SK-N-SH treated with all-trans-retinoic acid at 6 μM for 48 hours (cell line): ENCODE measurements around the gene PRDM5.

Source experiments
- ATAC-seq: fragments of 200-7000 bp; cut with Tn5 transposase; 3 replicates; pipeline ENCODE4 v1.9.1; 2020; ENCODE audit warnings: mild to moderate bottlenecking, moderate library complexity
- ARNTL ChIP-seq: fragments of 450-650 bp; formaldehyde crosslinking; IDR thresholded peaks from 2 replicates; pipeline ENCODE4 v1.5.0; 2020; ENCODE audit warnings: low read depth, mild to moderate bottlenecking, moderate library complexity, borderline replicate concordance
- BACH2 ChIP-seq: fragments of 250-450 bp; sonication (Bioruptor Pico); IDR thresholded peaks from 2 replicates; pipeline ENCODE4 v1.9.0; 2021; ENCODE audit warnings: mild to moderate bottlenecking, borderline replicate concordance
- CREB5 ChIP-seq: fragments of 250-450 bp; sonication (Bioruptor Pico); IDR thresholded peaks from 2 replicates; pipeline ENCODE4 v1.5.1; 2020; ENCODE audit warnings: low read depth, mild to moderate bottlenecking, moderate library complexity
- ESRRG ChIP-seq: fragments of 250-450 bp; sonication (Bioruptor Pico); IDR thresholded peaks from 2 replicates; pipeline ENCODE4 v1.6.1; 2021; ENCODE audit warnings: mild to moderate bottlenecking
- GLIS3 ChIP-seq: fragments of 250-450 bp; sonication (Bioruptor Pico); IDR thresholded peaks from 2 replicates; pipeline ENCODE4 v1.5.0; 2020; ENCODE audit warnings: mild to moderate bottlenecking, moderate library complexity
- ISL1 ChIP-seq: fragments of 250-450 bp; sonication (Bioruptor Pico); IDR thresholded peaks from 2 replicates; pipeline ENCODE4 v2.1.2; 2022; ENCODE audit warnings: mild to moderate bottlenecking, moderate library complexity
- OSR1 ChIP-seq: fragments of 250-450 bp; sonication (Bioruptor Pico); IDR thresholded peaks from 2 replicates; pipeline ENCODE4 v1.8.0; 2022; ENCODE audit warnings: moderate library complexity, mild to moderate bottlenecking, inconsistent platforms
- PPARA ChIP-seq: fragments of 250-450 bp; sonication (Bioruptor Pico); IDR thresholded peaks from 2 replicates; pipeline ENCODE4 v1.5.0; 2020; ENCODE audit warnings: mild to moderate bottlenecking, borderline replicate concordance
- RARB ChIP-seq: fragments of 250-450 bp; sonication (Bioruptor Pico); IDR thresholded peaks from 2 replicates; pipeline ENCODE4 v1.8.0; 2021; ENCODE audit warnings: mild to moderate bottlenecking, moderate library complexity
- SNAI2 ChIP-seq: fragments of 250-450 bp; sonication (Bioruptor Pico); IDR thresholded peaks from 2 replicates; pipeline ENCODE4 v1.5.0; 2020; ENCODE audit warnings: mild to moderate bottlenecking, moderate library complexity
- TCF4 ChIP-seq: fragments of 250-450 bp; sonication (Bioruptor Pico); IDR thresholded peaks from 2 replicates; pipeline ENCODE4 v1.8.0; 2021; ENCODE audit warnings: mild to moderate bottlenecking, moderate library complexity, borderline replicate concordance
- TOX ChIP-seq: fragments of 250-450 bp; sonication (Bioruptor Pico); IDR thresholded peaks from 2 replicates; pipeline ENCODE4 v1.8.0; 2021; ENCODE audit warnings: mild to moderate bottlenecking, moderate library complexity, borderline replicate concordance
- TSHZ2 ChIP-seq: fragments of 250-450 bp; sonication (Bioruptor Pico); IDR thresholded peaks from 2 replicates; pipeline ENCODE4 v1.5.0; 2020; ENCODE audit warnings: mild to moderate bottlenecking, moderate library complexity
- ZC3H10 ChIP-seq: fragments of 250-450 bp; sonication (Bioruptor Pico); IDR thresholded peaks from 2 replicates; pipeline ENCODE4 v1.5.1; 2021; ENCODE audit warnings: mild to moderate bottlenecking, moderate library complexity
- ZFP3 ChIP-seq: fragments of 250-450 bp; sonication (Bioruptor Pico); IDR thresholded peaks from 2 replicates; pipeline ENCODE4 v1.5.0; 2020; ENCODE audit warnings: mild to moderate bottlenecking, moderate library complexity
- ZFP30 ChIP-seq: fragments of 450-650 bp; formaldehyde crosslinking; IDR thresholded peaks from 2 replicates; pipeline ENCODE4 v1.5.0; 2022; ENCODE audit warnings: mild to moderate bottlenecking, moderate library complexity
- ZNF565 ChIP-seq: fragments of 450-650 bp; formaldehyde crosslinking; conservative IDR thresholded peaks from 2 replicates; pipeline ENCODE4 v1.5.0; 2020; ENCODE audit warnings: low read depth, mild to moderate bottlenecking, moderate library complexity
- ZNF70 ChIP-seq: fragments of 450-650 bp; formaldehyde crosslinking; IDR thresholded peaks from 2 replicates; pipeline ENCODE4 v1.5.0; 2020; ENCODE audit warnings: mild to moderate bottlenecking, moderate library complexity
- ZNF8 ChIP-seq: fragments of 450-650 bp; formaldehyde crosslinking; IDR thresholded peaks from 2 replicates; pipeline ENCODE4 v1.5.0; 2020; ENCODE audit warnings: mild to moderate bottlenecking, moderate library complexity
- TF ChIP-seq, protein P1 (sequence below): fragments of 250-450 bp; sonication (Bioruptor Pico); IDR thresholded peaks from 2 replicates; pipeline ENCODE4 v1.8.0; 2020; ENCODE audit warnings: mild to moderate bottlenecking, moderate library complexity, borderline replicate concordance
- TF ChIP-seq, protein P2 (sequence below): fragments of 250-450 bp; sonication (Bioruptor Pico); IDR thresholded peaks from 2 replicates; pipeline ENCODE4 v1.8.0; 2021; ENCODE audit warnings: low read depth, mild to moderate bottlenecking, moderate library complexity, borderline replicate concordance
- TF ChIP-seq, protein P3 (sequence below): fragments of 250-450 bp; sonication (Bioruptor Pico); IDR thresholded peaks from 2 replicates; pipeline ENCODE4 v1.5.1; 2021; ENCODE audit warnings: mild to moderate bottlenecking, moderate library complexity

Gene PRDM5

GRCh38 chr4:120728892-120729675 is 193.4 kb downstream of the PRDM5 start:
- TF ChIP-seq ZNF565 (CRISPR knock-in tag) (no peak), GLIS3 (no peak), BACH2 (CRISPR knock-in tag) (no peak), SNAI2 (CRISPR knock-in tag) (no peak), ZC3H10 (no peak), RARB (CRISPR knock-in tag) (no peak), ZNF70 (CRISPR knock-in tag) (no peak), ARNTL (CRISPR knock-in tag) (no peak), CREB5 (no peak), TOX (CRISPR knock-in tag) (no peak), TCF4 (CRISPR knock-in tag) (no peak), TSHZ2 (CRISPR knock-in tag) (no peak), ESRRG (CRISPR knock-in tag) (no peak), ISL1 (CRISPR knock-in tag) (no peak), ZNF8 (CRISPR knock-in tag) (no peak), PPARA (no peak), OSR1 (CRISPR knock-in tag) (no peak)
- TF ChIP-seq, protein P1, sequence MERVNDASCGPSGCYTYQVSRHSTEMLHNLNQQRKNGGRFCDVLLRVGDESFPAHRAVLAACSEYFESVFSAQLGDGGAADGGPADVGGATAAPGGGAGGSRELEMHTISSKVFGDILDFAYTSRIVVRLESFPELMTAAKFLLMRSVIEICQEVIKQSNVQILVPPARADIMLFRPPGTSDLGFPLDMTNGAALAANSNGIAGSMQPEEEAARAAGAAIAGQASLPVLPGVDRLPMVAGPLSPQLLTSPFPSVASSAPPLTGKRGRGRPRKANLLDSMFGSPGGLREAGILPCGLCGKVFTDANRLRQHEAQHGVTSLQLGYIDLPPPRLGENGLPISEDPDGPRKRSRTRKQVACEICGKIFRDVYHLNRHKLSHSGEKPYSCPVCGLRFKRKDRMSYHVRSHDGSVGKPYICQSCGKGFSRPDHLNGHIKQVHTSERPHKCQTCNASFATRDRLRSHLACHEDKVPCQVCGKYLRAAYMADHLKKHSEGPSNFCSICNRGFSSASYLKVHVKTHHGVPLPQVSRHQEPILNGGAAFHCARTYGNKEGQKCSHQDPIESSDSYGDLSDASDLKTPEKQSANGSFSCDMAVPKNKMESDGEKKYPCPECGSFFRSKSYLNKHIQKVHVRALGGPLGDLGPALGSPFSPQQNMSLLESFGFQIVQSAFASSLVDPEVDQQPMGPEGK (CRISPR knock-in tag), result no peak
- TF ChIP-seq, protein P2, sequence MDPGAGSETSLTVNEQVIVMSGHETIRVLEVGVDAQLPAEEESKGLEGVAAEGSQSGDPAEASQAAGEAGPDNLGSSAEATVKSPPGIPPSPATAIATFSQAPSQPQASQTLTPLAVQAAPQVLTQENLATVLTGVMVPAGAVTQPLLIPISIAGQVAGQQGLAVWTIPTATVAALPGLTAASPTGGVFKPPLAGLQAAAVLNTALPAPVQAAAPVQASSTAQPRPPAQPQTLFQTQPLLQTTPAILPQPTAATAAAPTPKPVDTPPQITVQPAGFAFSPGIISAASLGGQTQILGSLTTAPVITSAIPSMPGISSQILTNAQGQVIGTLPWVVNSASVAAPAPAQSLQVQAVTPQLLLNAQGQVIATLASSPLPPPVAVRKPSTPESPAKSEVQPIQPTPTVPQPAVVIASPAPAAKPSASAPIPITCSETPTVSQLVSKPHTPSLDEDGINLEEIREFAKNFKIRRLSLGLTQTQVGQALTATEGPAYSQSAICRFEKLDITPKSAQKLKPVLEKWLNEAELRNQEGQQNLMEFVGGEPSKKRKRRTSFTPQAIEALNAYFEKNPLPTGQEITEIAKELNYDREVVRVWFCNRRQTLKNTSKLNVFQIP (CRISPR knock-in tag), result no peak
- TF ChIP-seq, all 23 proteins: peak for 0
- ATAC-seq, result no peak

DNA sequence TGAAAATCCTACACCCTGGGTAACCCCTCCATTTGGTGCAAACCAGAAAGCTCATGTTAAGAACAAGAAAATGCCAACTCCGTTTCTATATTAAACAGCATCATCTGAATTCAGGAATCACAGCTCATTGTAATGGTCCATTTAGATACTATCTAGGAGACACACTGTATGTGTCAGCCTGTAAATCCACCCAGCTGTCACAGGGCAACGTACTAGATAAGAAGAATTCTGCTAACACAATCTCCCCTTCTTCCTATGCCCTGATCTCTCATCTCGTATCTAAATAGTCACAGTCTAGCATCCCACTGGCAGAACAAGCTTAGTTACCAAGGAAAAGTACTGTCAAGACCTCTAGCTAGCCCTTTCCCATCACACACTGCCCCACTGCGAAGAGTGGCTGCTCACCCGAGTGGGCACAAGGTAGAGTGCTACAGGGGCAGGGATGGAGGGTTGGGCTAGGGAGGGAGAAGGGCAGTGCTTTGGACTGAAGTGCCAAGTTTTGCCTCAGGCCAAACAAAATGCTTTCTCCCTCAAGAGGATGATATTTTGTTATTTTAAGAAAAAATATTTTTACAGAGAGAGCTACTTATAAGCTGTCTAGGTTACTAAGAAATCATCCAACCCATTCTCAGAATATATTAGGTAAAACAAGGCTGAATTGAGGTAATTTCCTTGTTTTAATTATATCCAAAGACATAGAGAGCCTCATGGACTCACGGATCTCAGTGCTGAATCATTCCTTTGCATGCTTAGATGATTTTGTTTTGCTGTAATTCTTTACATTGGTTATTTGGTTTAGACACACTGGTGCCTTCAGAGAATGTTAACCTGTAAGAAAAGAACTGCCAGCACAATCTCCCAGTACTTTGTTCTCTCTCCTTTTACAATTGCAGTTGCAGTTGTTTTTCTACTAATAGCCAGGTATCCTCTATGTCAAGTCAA is 196.6 kb downstream of the PRDM5 start:
- TF ChIP-seq OSR1 (CRISPR knock-in tag) (no peak), TSHZ2 (CRISPR knock-in tag) (no peak), ZC3H10 (no peak), ZNF70 (CRISPR knock-in tag) (no peak), BACH2 (CRISPR knock-in tag) (no peak), ZNF8 (CRISPR knock-in tag) (no peak), ZFP3 (CRISPR knock-in tag) (no peak), TOX (CRISPR knock-in tag) (no peak), RARB (CRISPR knock-in tag) (no peak), CREB5 (no peak), ZFP30 (CRISPR knock-in tag) (no peak), ARNTL (CRISPR knock-in tag) (no peak), ISL1 (CRISPR knock-in tag) (no peak; the same call in 1 of the 2 replicates), TCF4 (CRISPR knock-in tag) (no peak), ESRRG (CRISPR knock-in tag) (no peak), SNAI2 (CRISPR knock-in tag) (no peak), GLIS3 (no peak), PPARA (no peak), ZNF565 (CRISPR knock-in tag) (no peak)
- TF ChIP-seq, protein P3, sequence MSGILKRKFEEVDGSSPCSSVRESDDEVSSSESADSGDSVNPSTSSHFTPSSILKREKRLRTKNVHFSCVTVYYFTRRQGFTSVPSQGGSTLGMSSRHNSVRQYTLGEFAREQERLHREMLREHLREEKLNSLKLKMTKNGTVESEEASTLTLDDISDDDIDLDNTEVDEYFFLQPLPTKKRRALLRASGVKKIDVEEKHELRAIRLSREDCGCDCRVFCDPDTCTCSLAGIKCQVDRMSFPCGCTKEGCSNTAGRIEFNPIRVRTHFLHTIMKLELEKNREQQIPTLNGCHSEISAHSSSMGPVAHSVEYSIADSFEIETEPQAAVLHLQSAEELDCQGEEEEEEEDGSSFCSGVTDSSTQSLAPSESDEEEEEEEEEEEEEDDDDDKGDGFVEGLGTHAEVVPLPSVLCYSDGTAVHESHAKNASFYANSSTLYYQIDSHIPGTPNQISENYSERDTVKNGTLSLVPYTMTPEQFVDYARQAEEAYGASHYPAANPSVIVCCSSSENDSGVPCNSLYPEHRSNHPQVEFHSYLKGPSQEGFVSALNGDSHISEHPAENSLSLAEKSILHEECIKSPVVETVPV, result no peak
- no peak for ATAC-seq
